ENCODE measurements around the gene CEACAM16. TPM values are rescaled to one million over a fixed set of nuclear protein-coding genes. Genes with fewer than 3 reads are reported as not detected.

Gene CEACAM16
- total and polyA plus RNA-seq, 9 donors, result 0.31 to 0.84 (median 0.58) TPM

GRCh38 chr19:44744871-44745332, 46.0 kb downstream of the CEACAM16 start:
- Histone ChIP-seq H3K27ac (ENCODE audit: low read length) (peak overlapping the region; percentile 95), H3K36me3 (ENCODE audit: control insufficient read depth, insufficient read depth, low read length) (no peaks in the 10 kb centered on the region), H3K4me1 (ENCODE audit: control insufficient read depth, insufficient read depth, low read length) (peaks cover 66% of the 10 kb centered on the region), H3K9me3 (replicated peaks; ENCODE audit: control insufficient read depth, low read depth, low read length) (no peaks in the 10 kb centered on the region), H3K27me3 (ENCODE audit: control insufficient read depth, insufficient read depth, low read length) (no peaks in the 10 kb centered on the region), H3K4me3 (ENCODE audit: low read length) (no peak overlapping the region)
- WGBS (ENCODE audit: insufficient coverage), result 43% methylated on average over 1 of the region's 3 CpGs
- peak; percentile 86 for DNase-seq

GRCh38 chr19:44745341-44745831, 46.4 kb downstream of the CEACAM16 start:
- Histone ChIP-seq H3K4me1 (ENCODE audit: control insufficient read depth, insufficient read depth, low read length) (peaks cover 66% of the 10 kb centered on the region), H3K36me3 (ENCODE audit: control insufficient read depth, insufficient read depth, low read length) (no peaks in the 10 kb centered on the region), H3K9me3 (replicated peaks; ENCODE audit: control insufficient read depth, low read depth, low read length) (no peaks in the 10 kb centered on the region), H3K27me3 (ENCODE audit: control insufficient read depth, insufficient read depth, low read length) (no peaks in the 10 kb centered on the region), H3K4me3 (ENCODE audit: low read length) (no peak overlapping the region), H3K27ac (ENCODE audit: low read length) (peak overlapping the region; percentile 95)
- DNase-seq, result peak; percentile 96
- 14% methylated on average over 6 of the region's 10 CpGs for WGBS (ENCODE audit: insufficient coverage)

- H3K27me3 ChIP-seq (ENCODE audit: control insufficient read depth, insufficient read depth, low read length), result no peaks in the 10 kb centered on the region
- 66% methylated on average over 4 of the region's 4 CpGs for WGBS (ENCODE audit: insufficient coverage)
- no peak overlapping the region for H3K4me3 ChIP-seq (ENCODE audit: low read length)
- DNase-seq, result no peak
- H3K4me1 ChIP-seq (ENCODE audit: control insufficient read depth, insufficient read depth, low read length), result peaks cover 68% of the 10 kb centered on the region
- H3K36me3 ChIP-seq (ENCODE audit: control insufficient read depth, insufficient read depth, low read length), result peaks cover 4% of the 10 kb centered on the region
- no peaks in the 10 kb centered on the region for H3K9me3 ChIP-seq (replicated peaks; ENCODE audit: control insufficient read depth, low read depth, low read length)
- peak overlapping the region; percentile 95 for H3K27ac ChIP-seq (ENCODE audit: low read length)
Observed at GRCh38 chr19:44745887-44746600, 47.1 kb downstream of the CEACAM16 start.

- 63% methylated on average over 3 of the region's 5 CpGs for WGBS (ENCODE audit: insufficient coverage)
- DNase-seq, result no peak
- peak overlapping the region; percentile 84 for H3K27ac ChIP-seq (ENCODE audit: low read length)
- no peak overlapping the region for H3K4me3 ChIP-seq (ENCODE audit: low read length)
- no peaks in the 10 kb centered on the region for H3K9me3 ChIP-seq (replicated peaks; ENCODE audit: control insufficient read depth, low read depth, low read length)
- H3K27me3 ChIP-seq (ENCODE audit: control insufficient read depth, insufficient read depth, low read length), result no peaks in the 10 kb centered on the region
- peaks cover 64% of the 10 kb centered on the region for H3K4me1 ChIP-seq (ENCODE audit: control insufficient read depth, insufficient read depth, low read length)
- peaks cover 8% of the 10 kb centered on the region for H3K36me3 ChIP-seq (ENCODE audit: control insufficient read depth, insufficient read depth, low read length)
Observed at GRCh38 chr19:44746616-44746945, 47.6 kb downstream of the CEACAM16 start.

GRCh38 chr19:44746946-44747738, 48.2 kb downstream of the CEACAM16 start:
- Histone ChIP-seq H3K27me3 (ENCODE audit: control insufficient read depth, insufficient read depth, low read length) (no peaks in the 10 kb centered on the region), H3K4me3 (ENCODE audit: low read length) (peak overlapping the region; percentile 32), H3K4me1 (ENCODE audit: control insufficient read depth, insufficient read depth, low read length) (peaks cover 60% of the 10 kb centered on the region), H3K9me3 (replicated peaks; ENCODE audit: control insufficient read depth, low read depth, low read length) (no peaks in the 10 kb centered on the region), H3K36me3 (ENCODE audit: control insufficient read depth, insufficient read depth, low read length) (peaks cover 11% of the 10 kb centered on the region), H3K27ac (ENCODE audit: low read length) (peak overlapping the region; percentile 84)
- DNase-seq, result peak; percentile 97
- 6% methylated on average over 12 of the region's 34 CpGs for WGBS (ENCODE audit: insufficient coverage)

GRCh38 chr19:44747739-44748425, 48.9 kb downstream of the CEACAM16 start:
- no peaks in the 10 kb centered on the region for H3K27me3 ChIP-seq (ENCODE audit: control insufficient read depth, insufficient read depth, low read length)
- H3K27ac ChIP-seq (ENCODE audit: low read length), result peak overlapping the region; percentile 79
- no peaks in the 10 kb centered on the region for H3K9me3 ChIP-seq (replicated peaks; ENCODE audit: control insufficient read depth, low read depth, low read length)
- peaks cover 57% of the 10 kb centered on the region for H3K4me1 ChIP-seq (ENCODE audit: control insufficient read depth, insufficient read depth, low read length)
- WGBS (ENCODE audit: insufficient coverage), result 0% methylated on average over 11 of the region's 26 CpGs
- H3K36me3 ChIP-seq (ENCODE audit: control insufficient read depth, insufficient read depth, low read length), result peaks cover 16% of the 10 kb centered on the region
- DNase-seq, result peak; percentile 75
- peak overlapping the region; percentile 32 for H3K4me3 ChIP-seq (ENCODE audit: low read length)

GRCh38 chr19:44748426-44749254, 49.7 kb downstream of the CEACAM16 start, which contains the start of gene BCL3:
TSS of gene BCL3 (plus strand) at chr19:44748708. CDS start at chr19:44748791, 83 bp downstream.
- WGBS (ENCODE audit: insufficient coverage), result under 1% methylated on average over 82 of the region's 88 CpGs
- H3K4me1 ChIP-seq (ENCODE audit: control insufficient read depth, insufficient read depth, low read length), result peaks cover 63% of the 10 kb centered on the region
- H3K9me3 ChIP-seq (replicated peaks; ENCODE audit: control insufficient read depth, low read depth, low read length), result no peaks in the 10 kb centered on the region
- H3K27me3 ChIP-seq (ENCODE audit: control insufficient read depth, insufficient read depth, low read length), result no peaks in the 10 kb centered on the region
- peak within 1 kb of the TSS; percentile 79 for H3K27ac ChIP-seq (ENCODE audit: low read length)
- DNase-seq, result no peak
- peaks cover 16% of the 10 kb centered on the region for H3K36me3 ChIP-seq (ENCODE audit: control insufficient read depth, insufficient read depth, low read length)
- peak within 1 kb of the TSS; percentile 64 for H3K4me3 ChIP-seq (ENCODE audit: low read length)

- Histone ChIP-seq H3K27ac (ENCODE audit: low read length) (peak overlapping the region; percentile 71), H3K4me3 (ENCODE audit: low read length) (peak overlapping the region; percentile 64), H3K9me3 (replicated peaks; ENCODE audit: control insufficient read depth, low read depth, low read length) (no peaks in the 10 kb centered on the region), H3K4me1 (ENCODE audit: control insufficient read depth, insufficient read depth, low read length) (peaks cover 70% of the 10 kb centered on the region), H3K36me3 (ENCODE audit: control insufficient read depth, insufficient read depth, low read length) (peaks cover 16% of the 10 kb centered on the region), H3K27me3 (ENCODE audit: control insufficient read depth, insufficient read depth, low read length) (no peaks in the 10 kb centered on the region)
- no peak for DNase-seq
- 56% methylated on average over 1 of the region's 1 CpG for WGBS (ENCODE audit: insufficient coverage)
Observed at GRCh38 chr19:44749292-44749691, 50.3 kb downstream of the CEACAM16 start.

GRCh38 chr19:44749994-44750393, 51.0 kb downstream of the CEACAM16 start:
- 100% methylated on average over 5 of the region's 10 CpGs for WGBS (ENCODE audit: insufficient coverage)
- peaks cover 70% of the 10 kb centered on the region for H3K4me1 ChIP-seq (ENCODE audit: control insufficient read depth, insufficient read depth, low read length)
- no peaks in the 10 kb centered on the region for H3K9me3 ChIP-seq (replicated peaks; ENCODE audit: control insufficient read depth, low read depth, low read length)
- H3K4me3 ChIP-seq (ENCODE audit: low read length), result no peak overlapping the region
- no peaks in the 10 kb centered on the region for H3K27me3 ChIP-seq (ENCODE audit: control insufficient read depth, insufficient read depth, low read length)
- H3K36me3 ChIP-seq (ENCODE audit: control insufficient read depth, insufficient read depth, low read length), result peaks cover 18% of the 10 kb centered on the region
- no peak overlapping the region for H3K27ac ChIP-seq (ENCODE audit: low read length)
- no peak for DNase-seq

Measured in muscle of leg (tissue), 11 donors.